ENCODE measurements around the gene KDM4B.
A peak's percentile ranks its signal among the peaks of the same experiment; 100 is the strongest.

- TF ChIP-seq, protein P1, sequence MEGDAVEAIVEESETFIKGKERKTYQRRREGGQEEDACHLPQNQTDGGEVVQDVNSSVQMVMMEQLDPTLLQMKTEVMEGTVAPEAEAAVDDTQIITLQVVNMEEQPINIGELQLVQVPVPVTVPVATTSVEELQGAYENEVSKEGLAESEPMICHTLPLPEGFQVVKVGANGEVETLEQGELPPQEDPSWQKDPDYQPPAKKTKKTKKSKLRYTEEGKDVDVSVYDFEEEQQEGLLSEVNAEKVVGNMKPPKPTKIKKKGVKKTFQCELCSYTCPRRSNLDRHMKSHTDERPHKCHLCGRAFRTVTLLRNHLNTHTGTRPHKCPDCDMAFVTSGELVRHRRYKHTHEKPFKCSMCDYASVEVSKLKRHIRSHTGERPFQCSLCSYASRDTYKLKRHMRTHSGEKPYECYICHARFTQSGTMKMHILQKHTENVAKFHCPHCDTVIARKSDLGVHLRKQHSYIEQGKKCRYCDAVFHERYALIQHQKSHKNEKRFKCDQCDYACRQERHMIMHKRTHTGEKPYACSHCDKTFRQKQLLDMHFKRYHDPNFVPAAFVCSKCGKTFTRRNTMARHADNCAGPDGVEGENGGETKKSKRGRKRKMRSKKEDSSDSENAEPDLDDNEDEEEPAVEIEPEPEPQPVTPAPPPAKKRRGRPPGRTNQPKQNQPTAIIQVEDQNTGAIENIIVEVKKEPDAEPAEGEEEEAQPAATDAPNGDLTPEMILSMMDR (IDR thresholded peaks at IDR 0.05; ENCODE audit: insufficient read depth, low read length), result no peak
- 0 out of 2 replicates have a peak, but pooled peaks have one; percentile 22 for TF ChIP-seq POLR2AphosphoS5 (IDR thresholded peaks at IDR 0.05; ENCODE audit: low read depth)
- peak; percentile 82; the same call in 1 of the 2 replicates for TF ChIP-seq SPI1 (IDR thresholded peaks at IDR 0.05; ENCODE audit: borderline replicate concordance, low read depth)
These were observed 6.1 kb downstream of the KDM4B start for GRCh38 chr19:4974880-4975469.
